HepG2 (cell line): Measurements from ENCODE around the gene WWTR1. TPM values are rescaled to one million over a fixed set of nuclear protein-coding genes. Genes with fewer than 3 reads are reported as not detected.

Experiments
- FOSL1 ChIP-seq: sonication (generic); formaldehyde crosslinking; IDR thresholded peaks from 2 replicates; pipeline ENCODE4 v1.9.0; 2021; ENCODE audit warnings: missing genetic modification reagents, borderline replicate concordance
- MTA1 ChIP-seq: sonication (generic); formaldehyde crosslinking; IDR thresholded peaks from 2 replicates; pipeline ENCODE4 v1.4.0; 2020; ENCODE audit warnings: missing genetic modification reagents, mild to moderate bottlenecking, borderline replicate concordance
- MXD4 ChIP-seq: IDR thresholded peaks from 2 replicates; pipeline ENCODE4 v1.6.1; 2016; ENCODE audit warnings: mild to moderate bottlenecking, missing biosample characterization, missing genetic modification reagents
- NFKB2 ChIP-seq: sonication (generic); formaldehyde crosslinking; IDR thresholded peaks from 2 replicates; pipeline ENCODE4 v1.4.0; 2020; ENCODE audit warnings: missing genetic modification reagents, borderline replicate concordance
- PHF20 ChIP-seq: sonication (generic); formaldehyde crosslinking; IDR thresholded peaks from 2 replicates; pipeline ENCODE4 v1.5.0; 2020; ENCODE audit warnings: mild to moderate bottlenecking, missing genetic modification reagents
- RXRA ChIP-seq: sonication (generic); formaldehyde crosslinking; IDR thresholded peaks from 2 replicates; pipeline ENCODE4 v1.5.1; 2020; ENCODE audit warnings: missing genetic modification reagents
- polyA plus RNA-seq, 8 experiments: library from polyadenylated mRNA; depleted of rRNA in 3 of 8; stranded (reverse) in 7 of 8; unstranded in 1 of 8; fragments of >200 nt; fragmentation: Illumina TruSeq in 4 of 8; extraction: Trizol in 4 of 8; gene quantifications; 2 replicates each; pipeline versions ENCODE4 v1.2.1 to v1.2.3, GENCODE V29; 2011 to 2016; ENCODE audit warnings: low read depth in 4 of 8, missing spikeins in 1 of 8, mixed read lengths in 1 of 8; ENCODE audit not compliant: insufficient read depth in 1 of 8
- total RNA-seq, 5 experiments: library from RNA; depleted of rRNA; stranded (reverse); fragments of >200 nt; fragmentation: Illumina TruSeq; extraction: Trizol; gene quantifications; 2 replicates each; pipeline ENCODE4 v1.2.3, GENCODE V29; 2016; ENCODE audit warnings: low read depth in 1 of 5
- TF ChIP-seq, protein P1 (sequence below): IDR thresholded peaks from 2 replicates; pipeline ENCODE4 v1.6.1; 2012; ENCODE audit warnings: low read length, improper control_type of control experiment
- TF ChIP-seq, protein P2 (sequence below): sonication (generic); formaldehyde crosslinking; IDR thresholded peaks from 2 replicates; pipeline ENCODE4 v1.9.0; 2021; ENCODE audit warnings: missing genetic modification reagents, mild to moderate bottlenecking, borderline replicate concordance
- TF ChIP-seq, protein P3 (sequence below): sonication (generic); formaldehyde crosslinking; IDR thresholded peaks from 2 replicates; pipeline ENCODE4 v1.4.0; 2020; ENCODE audit warnings: mild to moderate bottlenecking, missing genetic modification reagents
- TF ChIP-seq, protein P4 (sequence below): sonication (generic); formaldehyde crosslinking; IDR thresholded peaks from 2 replicates; pipeline ENCODE4 v1.5.1; 2020; ENCODE audit warnings: mild to moderate bottlenecking, missing genetic modification reagents, borderline replicate concordance

WWTR1 gene
- total and polyA plus RNA-seq, 2 of the 13 experiments (the other 11 are each of a cell fraction or from before 2014, with no cell fraction given): 19.7 to 139 TPM

DNA sequence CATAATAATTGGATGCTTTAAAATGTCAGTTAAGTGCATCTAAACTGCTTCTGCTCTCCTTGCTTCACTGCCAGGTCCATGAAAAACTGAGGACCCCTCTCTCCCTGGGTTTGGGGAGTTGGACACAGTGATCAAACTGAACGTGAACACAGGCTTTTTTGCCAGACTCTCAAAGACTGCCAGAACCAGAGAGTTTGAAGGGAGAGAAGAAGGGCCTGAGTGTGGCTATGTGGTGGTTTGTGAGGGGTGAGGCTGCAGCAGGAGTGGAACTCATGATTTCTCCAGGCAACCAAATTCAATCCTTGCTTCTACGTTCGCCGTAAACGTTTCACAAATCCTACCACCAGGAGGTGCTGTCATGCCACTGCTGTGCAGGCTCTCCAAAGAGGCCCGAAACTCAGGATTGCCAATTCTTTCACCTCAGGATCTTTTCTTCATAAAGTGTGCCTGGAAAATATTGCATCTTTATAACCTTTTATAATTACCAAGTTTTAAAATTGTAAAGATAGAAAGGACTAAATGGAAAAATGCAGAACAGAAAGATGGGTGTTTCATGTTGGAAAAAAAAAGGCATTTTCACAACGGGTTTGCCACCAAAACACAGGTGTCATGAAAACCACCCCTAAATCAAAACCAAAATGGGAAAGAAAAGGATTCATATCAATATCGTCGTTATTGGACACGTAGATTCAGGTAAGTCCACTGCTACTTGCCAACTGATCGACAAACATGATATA lies 163.6 kb downstream of the WWTR1 start (continued):
- TF ChIP-seq, protein P1, sequence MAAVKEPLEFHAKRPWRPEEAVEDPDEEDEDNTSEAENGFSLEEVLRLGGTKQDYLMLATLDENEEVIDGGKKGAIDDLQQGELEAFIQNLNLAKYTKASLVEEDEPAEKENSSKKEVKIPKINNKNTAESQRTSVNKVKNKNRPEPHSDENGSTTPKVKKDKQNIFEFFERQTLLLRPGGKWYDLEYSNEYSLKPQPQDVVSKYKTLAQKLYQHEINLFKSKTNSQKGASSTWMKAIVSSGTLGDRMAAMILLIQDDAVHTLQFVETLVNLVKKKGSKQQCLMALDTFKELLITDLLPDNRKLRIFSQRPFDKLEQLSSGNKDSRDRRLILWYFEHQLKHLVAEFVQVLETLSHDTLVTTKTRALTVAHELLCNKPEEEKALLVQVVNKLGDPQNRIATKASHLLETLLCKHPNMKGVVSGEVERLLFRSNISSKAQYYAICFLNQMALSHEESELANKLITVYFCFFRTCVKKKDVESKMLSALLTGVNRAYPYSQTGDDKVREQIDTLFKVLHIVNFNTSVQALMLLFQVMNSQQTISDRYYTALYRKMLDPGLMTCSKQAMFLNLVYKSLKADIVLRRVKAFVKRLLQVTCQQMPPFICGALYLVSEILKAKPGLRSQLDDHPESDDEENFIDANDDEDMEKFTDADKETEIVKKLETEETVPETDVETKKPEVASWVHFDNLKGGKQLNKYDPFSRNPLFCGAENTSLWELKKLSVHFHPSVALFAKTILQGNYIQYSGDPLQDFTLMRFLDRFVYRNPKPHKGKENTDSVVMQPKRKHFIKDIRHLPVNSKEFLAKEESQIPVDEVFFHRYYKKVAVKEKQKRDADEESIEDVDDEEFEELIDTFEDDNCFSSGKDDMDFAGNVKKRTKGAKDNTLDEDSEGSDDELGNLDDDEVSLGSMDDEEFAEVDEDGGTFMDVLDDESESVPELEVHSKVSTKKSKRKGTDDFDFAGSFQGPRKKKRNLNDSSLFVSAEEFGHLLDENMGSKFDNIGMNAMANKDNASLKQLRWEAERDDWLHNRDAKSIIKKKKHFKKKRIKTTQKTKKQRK: no peak
- TF ChIP-seq RXRA (no peak), PHF20 (CRISPR knock-in tag) (no peak), MTA1 (no peak), NFKB2 (CRISPR knock-in tag) (no peak), MXD4 (CRISPR knock-in tag) (no peak), FOSL1 (no peak)
- TF ChIP-seq, protein P2, sequence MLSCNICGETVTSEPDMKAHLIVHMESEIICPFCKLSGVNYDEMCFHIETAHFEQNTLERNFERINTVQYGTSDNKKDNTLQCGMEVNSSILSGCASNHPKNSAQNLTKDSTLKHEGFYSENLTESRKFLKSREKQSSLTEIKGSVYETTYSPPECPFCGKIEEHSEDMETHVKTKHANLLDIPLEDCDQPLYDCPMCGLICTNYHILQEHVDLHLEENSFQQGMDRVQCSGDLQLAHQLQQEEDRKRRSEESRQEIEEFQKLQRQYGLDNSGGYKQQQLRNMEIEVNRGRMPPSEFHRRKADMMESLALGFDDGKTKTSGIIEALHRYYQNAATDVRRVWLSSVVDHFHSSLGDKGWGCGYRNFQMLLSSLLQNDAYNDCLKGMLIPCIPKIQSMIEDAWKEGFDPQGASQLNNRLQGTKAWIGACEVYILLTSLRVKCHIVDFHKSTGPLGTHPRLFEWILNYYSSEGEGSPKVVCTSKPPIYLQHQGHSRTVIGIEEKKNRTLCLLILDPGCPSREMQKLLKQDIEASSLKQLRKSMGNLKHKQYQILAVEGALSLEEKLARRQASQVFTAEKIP (CRISPR knock-in tag): no peak
- TF ChIP-seq, protein P3, sequence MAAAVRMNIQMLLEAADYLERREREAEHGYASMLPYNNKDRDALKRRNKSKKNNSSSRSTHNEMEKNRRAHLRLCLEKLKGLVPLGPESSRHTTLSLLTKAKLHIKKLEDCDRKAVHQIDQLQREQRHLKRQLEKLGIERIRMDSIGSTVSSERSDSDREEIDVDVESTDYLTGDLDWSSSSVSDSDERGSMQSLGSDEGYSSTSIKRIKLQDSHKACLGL (CRISPR knock-in tag): no peak
- TF ChIP-seq, protein P4, sequence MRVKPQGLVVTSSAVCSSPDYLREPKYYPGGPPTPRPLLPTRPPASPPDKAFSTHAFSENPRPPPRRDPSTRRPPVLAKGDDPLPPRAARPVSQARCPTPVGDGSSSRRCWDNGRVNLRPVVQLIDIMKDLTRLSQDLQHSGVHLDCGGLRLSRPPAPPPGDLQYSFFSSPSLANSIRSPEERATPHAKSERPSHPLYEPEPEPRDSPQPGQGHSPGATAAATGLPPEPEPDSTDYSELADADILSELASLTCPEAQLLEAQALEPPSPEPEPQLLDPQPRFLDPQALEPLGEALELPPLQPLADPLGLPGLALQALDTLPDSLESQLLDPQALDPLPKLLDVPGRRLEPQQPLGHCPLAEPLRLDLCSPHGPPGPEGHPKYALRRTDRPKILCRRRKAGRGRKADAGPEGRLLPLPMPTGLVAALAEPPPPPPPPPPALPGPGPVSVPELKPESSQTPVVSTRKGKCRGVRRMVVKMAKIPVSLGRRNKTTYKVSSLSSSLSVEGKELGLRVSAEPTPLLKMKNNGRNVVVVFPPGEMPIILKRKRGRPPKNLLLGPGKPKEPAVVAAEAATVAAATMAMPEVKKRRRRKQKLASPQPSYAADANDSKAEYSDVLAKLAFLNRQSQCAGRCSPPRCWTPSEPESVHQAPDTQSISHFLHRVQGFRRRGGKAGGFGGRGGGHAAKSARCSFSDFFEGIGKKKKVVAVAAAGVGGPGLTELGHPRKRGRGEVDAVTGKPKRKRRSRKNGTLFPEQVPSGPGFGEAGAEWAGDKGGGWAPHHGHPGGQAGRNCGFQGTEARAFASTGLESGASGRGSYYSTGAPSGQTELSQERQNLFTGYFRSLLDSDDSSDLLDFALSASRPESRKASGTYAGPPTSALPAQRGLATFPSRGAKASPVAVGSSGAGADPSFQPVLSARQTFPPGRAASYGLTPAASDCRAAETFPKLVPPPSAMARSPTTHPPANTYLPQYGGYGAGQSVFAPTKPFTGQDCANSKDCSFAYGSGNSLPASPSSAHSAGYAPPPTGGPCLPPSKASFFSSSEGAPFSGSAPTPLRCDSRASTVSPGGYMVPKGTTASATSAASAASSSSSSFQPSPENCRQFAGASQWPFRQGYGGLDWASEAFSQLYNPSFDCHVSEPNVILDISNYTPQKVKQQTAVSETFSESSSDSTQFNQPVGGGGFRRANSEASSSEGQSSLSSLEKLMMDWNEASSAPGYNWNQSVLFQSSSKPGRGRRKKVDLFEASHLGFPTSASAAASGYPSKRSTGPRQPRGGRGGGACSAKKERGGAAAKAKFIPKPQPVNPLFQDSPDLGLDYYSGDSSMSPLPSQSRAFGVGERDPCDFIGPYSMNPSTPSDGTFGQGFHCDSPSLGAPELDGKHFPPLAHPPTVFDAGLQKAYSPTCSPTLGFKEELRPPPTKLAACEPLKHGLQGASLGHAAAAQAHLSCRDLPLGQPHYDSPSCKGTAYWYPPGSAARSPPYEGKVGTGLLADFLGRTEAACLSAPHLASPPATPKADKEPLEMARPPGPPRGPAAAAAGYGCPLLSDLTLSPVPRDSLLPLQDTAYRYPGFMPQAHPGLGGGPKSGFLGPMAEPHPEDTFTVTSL: no peak
